ENCODE data around the gene INVS. TPM values are rescaled to one million over a fixed set of nuclear protein-coding genes. Genes with fewer than 3 reads are reported as not detected.

Gene INVS
- total RNA-seq, 1 experiment from 2014 or later = 21.1 TPM

GRCh38 chr9:100281676-100282387 is 182.8 kb downstream of the INVS start:
- H3K4me2 ChIP-seq (ENCODE audit: low read length) = no peak overlapping the region
- H3K9me3 ChIP-seq (ENCODE audit: control insufficient read depth in 1 of 2, insufficient read depth in 1 of 2, low read depth in 1 of 2, low read length in 2 of 2) = 0 out of 4 replicates have a peak, but pooled peaks cover 0 to 5% of the 10 kb centered on the region in 2 experiments
- TF ChIP-seq CEBPB (IDR thresholded peaks at IDR 0.05; ENCODE audit: low read depth) = no peak
- no peak for TF ChIP-seq ATF3 (IDR thresholded peaks at IDR 0.05)
- TF ChIP-seq ZFX (IDR thresholded peaks at IDR 0.05) = no peak
- TF ChIP-seq ZNF274 (IDR thresholded peaks at IDR 0.05; ENCODE audit: low read depth, low read length) = no peak
- no peak for TF ChIP-seq ZBTB33 (IDR thresholded peaks at IDR 0.05; ENCODE audit: extremely low read depth, insufficient replicate concordance, low read length)
- TF ChIP-seq TCF7L2 (IDR thresholded peaks at IDR 0.05; ENCODE audit: borderline replicate concordance, extremely low read depth, insufficient read depth, insufficient read length) = no peak
- no peak for TF ChIP-seq EZH2phosphoT487 (IDR thresholded peaks at IDR 0.05; ENCODE audit: borderline replicate concordance)
- no peak for TF ChIP-seq SP1 (IDR thresholded peaks at IDR 0.05; ENCODE audit: low read depth)
- no peak for TF ChIP-seq JUND (IDR thresholded peaks at IDR 0.05)
- TF ChIP-seq POLR2AphosphoS5 (IDR thresholded peaks at IDR 0.05; ENCODE audit: low read depth, low read length) = no peak
- TF ChIP-seq EGR1 (IDR thresholded peaks at IDR 0.05; ENCODE audit: low read depth) = no peak
- no peaks in the 10 kb centered on the region for H3K79me2 ChIP-seq (ENCODE audit: insufficient read depth, low read length)
- no peak overlapping the region for H2AFZ ChIP-seq (ENCODE audit: low read depth, low read length, poor library complexity, severe bottlenecking)
- H3K36me3 ChIP-seq (ENCODE audit: control insufficient read depth in 1 of 2, insufficient read depth in 2 of 2, low read length in 2 of 2) = peaks cover 0 to 22% of the 10 kb centered on the region in 2 experiments; a peak in 2 of 4 replicates
- H3K27ac ChIP-seq (ENCODE audit: low read depth, low read length) = no peak overlapping the region
- DNase-seq (ENCODE audit: low read depth, low spot score) (no peak), ATAC-seq (no peak)
- H4K20me1 ChIP-seq (ENCODE audit: insufficient read depth) = no peaks in the 10 kb centered on the region
- H3K9me2 ChIP-seq (ENCODE audit: insufficient read depth) = no peaks in the 10 kb centered on the region
- no peak overlapping the region for H3K9ac ChIP-seq (ENCODE audit: low read length)
- H3K4me3 ChIP-seq (replicated peaks in 1 of 2; ENCODE audit: low read depth in 1 of 2, low read length in 2 of 2) = no peak overlapping the region
- ChIA-PET CTCF (no interaction called here), POLR2A (no interaction called here), RAD21 (ENCODE audit: low non-redundant PET in 1 of 2, low total read pairs in 2 of 2, uncharacterized antibody in 2 of 2, unreplicated experiment in 2 of 2) (no interaction called here)
- H3K4me1 ChIP-seq (ENCODE audit: control insufficient read depth in 1 of 2, insufficient read depth in 2 of 2, low read length in 2 of 2) = no peaks in the 10 kb centered on the region
- H3K27me3 ChIP-seq (ENCODE audit: insufficient read depth, low read length) = no peaks in the 10 kb centered on the region
- BruUV-seq (replicated peaks) = no TSS peak
- intact Hi-C loops (cut with micrococcal nuclease) = no loop called here

Data from HCT116 (cell line).